SK-N-SH (cell line): ENCODE measurements around the gene GKN1. TPM values are rescaled to one million over a fixed set of nuclear protein-coding genes. Genes with fewer than 3 reads are reported as not detected.

Source experiments
- CTCF ChIA-PET: fragments of 300-600, 350-600 bp; formaldehyde crosslinking; extraction: SDS; loops from one replicate; lab custom pipeline; 2021; lab: Yijun Ruan, JAX
- POLR2A ChIA-PET: fragments of 350-600 bp; sonication (Branson Sonifier 250); formaldehyde crosslinking; extraction: SDS; loops from one replicate; lab custom pipeline; 2020; ENCODE audit warnings: antibody characterized with exemption, inconsistent platforms; lab: Yijun Ruan, JAX
- DNase-seq: peaks from one replicate; pipeline ENCODE4 v3.0.0; 2012
- H2AFZ ChIP-seq: fragments of 200-600 bp; sonication (generic); 2 replicates; pipeline ENCODE4 v1.8.1; 2016; ENCODE audit warnings: antibody characterized with exemption, mild to moderate bottlenecking, low read depth
- H3F3A ChIP-seq: fragments of 200-600 bp; sonication (generic); replicated peaks from 2 replicates; pipeline ENCODE3; 2016; ENCODE audit warnings: antibody characterized with exemption, mild to moderate bottlenecking; ENCODE audit not compliant: insufficient read depth
- H3K27ac ChIP-seq, 2 experiments: fragments of 200-500 bp in 1 of 2; fragments of 200-600 bp in 1 of 2; sonication (Bioruptor generic) in 1 of 2; sonication (generic), shearing (Covaris generic) in 1 of 2; 2 replicates each; pipeline versions ENCODE4 v1.5.1 to v1.6.1; 2014 to 2016; ENCODE audit warnings: low read depth in 2 of 2, inconsistent platforms in 1 of 2, low read length in 1 of 2, mild to moderate bottlenecking in 1 of 2, mixed read lengths in 1 of 2
- H3K27me3 ChIP-seq: fragments of 200-600 bp; sonication (generic), shearing (Covaris generic); 2 replicates; pipeline ENCODE4 v1.6.1; 2016; ENCODE audit warnings: mixed run types; ENCODE audit not compliant: insufficient read depth
- H3K36me3 ChIP-seq, 2 experiments: fragments of 200-500 bp in 1 of 2; fragments of 200-600 bp in 1 of 2; sonication (Bioruptor generic) in 1 of 2; sonication (generic) in 1 of 2; replicated peaks in 1 of 2; 2 replicates each; pipeline versions ENCODE3 to v1.5.1; 2014 to 2016; ENCODE audit warnings: low read length in 1 of 2, mild to moderate bottlenecking in 1 of 2; ENCODE audit not compliant: insufficient read depth in 2 of 2, control insufficient read depth in 1 of 2
- H3K4me1 ChIP-seq, 2 experiments: fragments of 200-500 bp in 1 of 2; fragments of 200-600 bp in 1 of 2; sonication (Bioruptor generic) in 1 of 2; sonication (generic), shearing (Covaris generic) in 1 of 2; 2 replicates each; pipeline versions ENCODE4 v1.5.1 to v1.6.1; 2014 to 2016; ENCODE audit warnings: low read depth in 1 of 2, low read length in 1 of 2, mixed run types in 1 of 2; ENCODE audit not compliant: insufficient read depth in 2 of 2, control insufficient read depth in 1 of 2
- H3K4me2 ChIP-seq: fragments of 200-600 bp; sonication (generic), shearing (Covaris generic); 2 replicates; pipeline ENCODE4 v1.6.1; 2017; ENCODE audit warnings: mixed run types
- H3K4me3 ChIP-seq, 2 experiments: fragments of 200-500 bp in 1 of 2; fragments of 200-600 bp in 1 of 2; sonication (Bioruptor generic) in 1 of 2; sonication (generic), shearing (Covaris generic) in 1 of 2; 2 replicates each; pipeline versions ENCODE4 v1.5.1 to v1.8.1; 2014 to 2016; ENCODE audit warnings: low read depth in 2 of 2, inconsistent platforms in 1 of 2, low read length in 1 of 2, mild to moderate bottlenecking in 1 of 2, mixed read lengths in 1 of 2, moderate library complexity in 1 of 2
- H3K79me2 ChIP-seq: fragments of 200-600 bp; sonication (generic); 2 replicates; pipeline ENCODE4 v1.8.1; 2017; ENCODE audit warnings: mild to moderate bottlenecking; ENCODE audit not compliant: insufficient read depth
- H3K9ac ChIP-seq: fragments of 200-600 bp; sonication (generic); 2 replicates; pipeline ENCODE4 v1.6.1; 2017; ENCODE audit warnings: mixed run types
- H3K9me2 ChIP-seq: fragments of 200-600 bp; sonication (generic); 2 replicates; pipeline ENCODE4 v1.6.1; 2017; ENCODE audit warnings: mixed run types
- H3K9me3 ChIP-seq: fragments of 200-600 bp; sonication (generic); 2 replicates; pipeline ENCODE4 v1.6.1; 2017; ENCODE audit warnings: mixed run types, mild to moderate bottlenecking, moderate library complexity
- H4K20me1 ChIP-seq: fragments of 200-600 bp; sonication (generic); 2 replicates; pipeline ENCODE4 v1.6.1; 2017; ENCODE audit warnings: mild to moderate bottlenecking, mixed run types; ENCODE audit not compliant: insufficient read depth
- CHD2 ChIP-seq: fragments of 150-350 bp; IDR thresholded peaks from 2 replicates; pipeline ENCODE4 v1.6.1; 2018; ENCODE audit warnings: low read length; ENCODE audit not compliant: partially characterized antibody
- EZH2phosphoT487 ChIP-seq: fragments of 200-600 bp; sonication (generic); IDR thresholded peaks from 2 replicates; pipeline ENCODE4 v1.6.1; 2017; ENCODE audit warnings: low read depth, mixed run types, mild to moderate bottlenecking, antibody characterized with exemption, moderate library complexity, borderline replicate concordance
- FOSL2 ChIP-seq: IDR thresholded peaks from 2 replicates; pipeline ENCODE4 v1.4.0; 2012; ENCODE audit warnings: low read depth, mild to moderate bottlenecking, moderate library complexity, borderline replicate concordance
- FOXM1 ChIP-seq: IDR thresholded peaks from 2 replicates; pipeline ENCODE4 v1.4.0; 2012; ENCODE audit warnings: low read depth, mild to moderate bottlenecking
- IRF3 ChIP-seq: fragments of 150-350 bp; IDR thresholded peaks from 2 replicates; pipeline ENCODE4 v1.6.1; 2016; ENCODE audit warnings: mild to moderate bottlenecking, low read depth, low read length
- JUND ChIP-seq: IDR thresholded peaks from 2 replicates; pipeline ENCODE4 v1.4.0; 2012
- MEF2A ChIP-seq: IDR thresholded peaks from 2 replicates; pipeline ENCODE4 v1.4.0; 2012; ENCODE audit warnings: low read depth, borderline replicate concordance
- POLR2AphosphoS5 ChIP-seq: IDR thresholded peaks from 2 replicates; pipeline ENCODE4 v1.6.1; 2012; ENCODE audit warnings: low read depth, low read length
- RAD21 ChIP-seq: IDR thresholded peaks from 2 replicates; pipeline ENCODE4 v1.6.1; 2012; ENCODE audit warnings: mild to moderate bottlenecking, low read length
- TAF1 ChIP-seq: IDR thresholded peaks from 2 replicates; pipeline ENCODE4 v1.6.1; 2012; ENCODE audit warnings: low read depth, mild to moderate bottlenecking, low read length, moderate library complexity, borderline replicate concordance
- TCF12 ChIP-seq: IDR thresholded peaks from 2 replicates; pipeline ENCODE4 v1.4.0; 2012
- WGBS: methylation state at CpG from one replicate; pipeline ENCODE4 v1.1.6; 2017; ENCODE audit warnings: low lambda C conversion rate; 5-methylcytosine and 5-hydroxymethylcytosine counted together
- polyA plus RNA-seq, 3 experiments: library from polyadenylated mRNA; depleted of rRNA; stranded (reverse); fragments of >200 nt; gene quantifications; 2 replicates each; pipeline ENCODE4 v1.2.3, GENCODE V29; 2012
- TF ChIP-seq, protein P1 (sequence below): fragments of 200-600 bp; sonication (generic); IDR thresholded peaks from 2 replicates; pipeline ENCODE4 v1.6.1; 2017; ENCODE audit warnings: antibody characterized with exemption, mild to moderate bottlenecking, moderate library complexity
- TF ChIP-seq, protein P2 (sequence below): IDR thresholded peaks from 2 replicates; pipeline ENCODE4 v1.4.0; 2012; ENCODE audit warnings: low read depth
- TF ChIP-seq, protein P3 (sequence below): IDR thresholded peaks from 2 replicates; pipeline ENCODE4 v1.6.1; 2012; ENCODE audit warnings: mild to moderate bottlenecking, low read depth, low read length, moderate library complexity

GKN1 gene
- polyA plus RNA-seq, 1 of the 3 experiments (the other 2 are of a cell fraction), result not detected

GRCh38 chr2:68987021-68987503, 12.6 kb downstream of the GKN1 start:
- H3F3A ChIP-seq, result no peaks in the 10 kb centered on the region
- no peak for TF ChIP-seq IRF3
- TF ChIP-seq RAD21, result no peak
- TF ChIP-seq EZH2phosphoT487, result no peak
- no peak for TF ChIP-seq CHD2
- TF ChIP-seq FOXM1, result no peak
- TF ChIP-seq TAF1, result no peak
- TF ChIP-seq, protein P1, sequence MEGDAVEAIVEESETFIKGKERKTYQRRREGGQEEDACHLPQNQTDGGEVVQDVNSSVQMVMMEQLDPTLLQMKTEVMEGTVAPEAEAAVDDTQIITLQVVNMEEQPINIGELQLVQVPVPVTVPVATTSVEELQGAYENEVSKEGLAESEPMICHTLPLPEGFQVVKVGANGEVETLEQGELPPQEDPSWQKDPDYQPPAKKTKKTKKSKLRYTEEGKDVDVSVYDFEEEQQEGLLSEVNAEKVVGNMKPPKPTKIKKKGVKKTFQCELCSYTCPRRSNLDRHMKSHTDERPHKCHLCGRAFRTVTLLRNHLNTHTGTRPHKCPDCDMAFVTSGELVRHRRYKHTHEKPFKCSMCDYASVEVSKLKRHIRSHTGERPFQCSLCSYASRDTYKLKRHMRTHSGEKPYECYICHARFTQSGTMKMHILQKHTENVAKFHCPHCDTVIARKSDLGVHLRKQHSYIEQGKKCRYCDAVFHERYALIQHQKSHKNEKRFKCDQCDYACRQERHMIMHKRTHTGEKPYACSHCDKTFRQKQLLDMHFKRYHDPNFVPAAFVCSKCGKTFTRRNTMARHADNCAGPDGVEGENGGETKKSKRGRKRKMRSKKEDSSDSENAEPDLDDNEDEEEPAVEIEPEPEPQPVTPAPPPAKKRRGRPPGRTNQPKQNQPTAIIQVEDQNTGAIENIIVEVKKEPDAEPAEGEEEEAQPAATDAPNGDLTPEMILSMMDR, result no peak
- no peak for TF ChIP-seq JUND
- TF ChIP-seq, protein P2, sequence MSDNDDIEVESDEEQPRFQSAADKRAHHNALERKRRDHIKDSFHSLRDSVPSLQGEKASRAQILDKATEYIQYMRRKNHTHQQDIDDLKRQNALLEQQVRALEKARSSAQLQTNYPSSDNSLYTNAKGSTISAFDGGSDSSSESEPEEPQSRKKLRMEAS, result no peak
- TF ChIP-seq FOSL2, result no peak
- TF ChIP-seq, protein P3, sequence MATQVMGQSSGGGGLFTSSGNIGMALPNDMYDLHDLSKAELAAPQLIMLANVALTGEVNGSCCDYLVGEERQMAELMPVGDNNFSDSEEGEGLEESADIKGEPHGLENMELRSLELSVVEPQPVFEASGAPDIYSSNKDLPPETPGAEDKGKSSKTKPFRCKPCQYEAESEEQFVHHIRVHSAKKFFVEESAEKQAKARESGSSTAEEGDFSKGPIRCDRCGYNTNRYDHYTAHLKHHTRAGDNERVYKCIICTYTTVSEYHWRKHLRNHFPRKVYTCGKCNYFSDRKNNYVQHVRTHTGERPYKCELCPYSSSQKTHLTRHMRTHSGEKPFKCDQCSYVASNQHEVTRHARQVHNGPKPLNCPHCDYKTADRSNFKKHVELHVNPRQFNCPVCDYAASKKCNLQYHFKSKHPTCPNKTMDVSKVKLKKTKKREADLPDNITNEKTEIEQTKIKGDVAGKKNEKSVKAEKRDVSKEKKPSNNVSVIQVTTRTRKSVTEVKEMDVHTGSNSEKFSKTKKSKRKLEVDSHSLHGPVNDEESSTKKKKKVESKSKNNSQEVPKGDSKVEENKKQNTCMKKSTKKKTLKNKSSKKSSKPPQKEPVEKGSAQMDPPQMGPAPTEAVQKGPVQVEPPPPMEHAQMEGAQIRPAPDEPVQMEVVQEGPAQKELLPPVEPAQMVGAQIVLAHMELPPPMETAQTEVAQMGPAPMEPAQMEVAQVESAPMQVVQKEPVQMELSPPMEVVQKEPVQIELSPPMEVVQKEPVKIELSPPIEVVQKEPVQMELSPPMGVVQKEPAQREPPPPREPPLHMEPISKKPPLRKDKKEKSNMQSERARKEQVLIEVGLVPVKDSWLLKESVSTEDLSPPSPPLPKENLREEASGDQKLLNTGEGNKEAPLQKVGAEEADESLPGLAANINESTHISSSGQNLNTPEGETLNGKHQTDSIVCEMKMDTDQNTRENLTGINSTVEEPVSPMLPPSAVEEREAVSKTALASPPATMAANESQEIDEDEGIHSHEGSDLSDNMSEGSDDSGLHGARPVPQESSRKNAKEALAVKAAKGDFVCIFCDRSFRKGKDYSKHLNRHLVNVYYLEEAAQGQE, result no peak
- no peak for TF ChIP-seq TCF12
- no peak for TF ChIP-seq MEF2A
- no peak for TF ChIP-seq POLR2AphosphoS5
- TF ChIP-seq, all 33 proteins: peak for 0
- no peak overlapping the region for H2AFZ ChIP-seq

More at GRCh38 chr2:68987021-68987503, 12.6 kb downstream of the GKN1 start:
- 79% methylated on average over 5 of the region's 5 CpGs for WGBS
- no peak overlapping the region for H3K9ac ChIP-seq
- H3K4me3 ChIP-seq, result no peak overlapping the region
- no peaks in the 10 kb centered on the region for H3K4me1 ChIP-seq
- no peaks in the 10 kb centered on the region for H3K79me2 ChIP-seq
- no peaks in the 10 kb centered on the region for H3K9me3 ChIP-seq
- H4K20me1 ChIP-seq, result no peaks in the 10 kb centered on the region
- ChIA-PET POLR2A (no interaction called here), CTCF (no interaction called here)
- H3K36me3 ChIP-seq, result no peaks in the 10 kb centered on the region
- no peaks in the 10 kb centered on the region for H3K9me2 ChIP-seq
- no peak for DNase-seq
- H3K27me3 ChIP-seq, result no peaks in the 10 kb centered on the region
- H3K27ac ChIP-seq, result no peak overlapping the region
- H3K4me2 ChIP-seq, result no peak overlapping the region
